Gastrocnemius medialis (tissue), 4 donors: ENCODE data around the gene MCUB.

Experiments used
- POLR2A ChIP-seq, 2 donors: fragments of 450-650 bp; IDR thresholded peaks; one replicate each; pipeline ENCODE4 v1.6.1; 2017; ENCODE audit warnings: antibody characterized with exemption in 2 of 2, mild to moderate bottlenecking in 2 of 2, moderate library complexity in 2 of 2
- TF ChIP-seq, protein P1 (sequence below), 5 experiments: fragments of 450-650 bp in 3 of 5; fragments of 200-600 bp in 2 of 5; sonication (generic) in 2 of 5; IDR thresholded peaks in 4 of 5; conservative IDR thresholded peaks in 1 of 5; 1 replicate in 4 of 5; 2 replicates in 1 of 5; pipeline ENCODE4 v1.5.1; 2016 to 2019; ENCODE audit warnings: antibody characterized with exemption in 5 of 5, mild to moderate bottlenecking in 3 of 5, moderate library complexity in 3 of 5

DNA sequence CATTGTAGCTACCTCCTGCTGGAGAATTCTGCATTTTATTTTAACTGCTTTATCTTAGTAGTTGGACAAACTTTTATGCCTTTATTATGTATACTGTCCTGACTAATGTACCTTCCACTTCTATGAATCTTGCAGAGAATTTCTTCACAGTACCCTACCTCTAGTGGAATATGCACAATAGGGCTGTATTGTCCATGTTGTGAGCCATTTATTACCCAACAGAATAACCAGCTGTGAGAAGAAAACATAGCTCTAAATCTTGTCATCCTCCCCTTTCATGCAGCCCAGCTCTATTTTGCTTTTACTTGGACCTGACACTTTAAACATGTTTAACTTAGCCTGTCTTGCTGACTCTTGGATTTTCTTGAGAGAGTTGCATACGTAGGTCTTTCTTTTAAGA is 56.2 kb downstream of the MCUB start:
- TF ChIP-seq POLR2A (IDR thresholded peaks at IDR 0.05), result no peak
- TF ChIP-seq, protein P1, sequence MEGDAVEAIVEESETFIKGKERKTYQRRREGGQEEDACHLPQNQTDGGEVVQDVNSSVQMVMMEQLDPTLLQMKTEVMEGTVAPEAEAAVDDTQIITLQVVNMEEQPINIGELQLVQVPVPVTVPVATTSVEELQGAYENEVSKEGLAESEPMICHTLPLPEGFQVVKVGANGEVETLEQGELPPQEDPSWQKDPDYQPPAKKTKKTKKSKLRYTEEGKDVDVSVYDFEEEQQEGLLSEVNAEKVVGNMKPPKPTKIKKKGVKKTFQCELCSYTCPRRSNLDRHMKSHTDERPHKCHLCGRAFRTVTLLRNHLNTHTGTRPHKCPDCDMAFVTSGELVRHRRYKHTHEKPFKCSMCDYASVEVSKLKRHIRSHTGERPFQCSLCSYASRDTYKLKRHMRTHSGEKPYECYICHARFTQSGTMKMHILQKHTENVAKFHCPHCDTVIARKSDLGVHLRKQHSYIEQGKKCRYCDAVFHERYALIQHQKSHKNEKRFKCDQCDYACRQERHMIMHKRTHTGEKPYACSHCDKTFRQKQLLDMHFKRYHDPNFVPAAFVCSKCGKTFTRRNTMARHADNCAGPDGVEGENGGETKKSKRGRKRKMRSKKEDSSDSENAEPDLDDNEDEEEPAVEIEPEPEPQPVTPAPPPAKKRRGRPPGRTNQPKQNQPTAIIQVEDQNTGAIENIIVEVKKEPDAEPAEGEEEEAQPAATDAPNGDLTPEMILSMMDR (IDR thresholded peaks at IDR 0.05 in 4 of 5, conservative IDR thresholded peaks at IDR 0.05 in 1 of 5), result no peak
